WERI-Rb-1 (cell line): Measurements from ENCODE around the gene MB21D2.

Experiments used
- DNase-seq: peaks from one replicate; pipeline ENCODE4 v3.0.0-alpha.2; 2020
- H3K27ac ChIP-seq: fragments of 250-450 bp; sonication (Bioruptor Pico); 2 replicates; pipeline ENCODE4 v1.5.1; 2020; ENCODE audit warnings: mild to moderate bottlenecking, moderate library complexity
- H3K27me3 ChIP-seq: fragments of 250-450 bp; sonication (Bioruptor Pico); 2 replicates; pipeline ENCODE4 v1.5.1; 2021; ENCODE audit warnings: mild to moderate bottlenecking, low read depth, moderate library complexity; ENCODE audit not compliant: insufficient read depth, severe bottlenecking
- H3K36me3 ChIP-seq: fragments of 250-450 bp; sonication (Bioruptor Pico); 2 replicates; pipeline ENCODE4 v1.5.1; 2020; ENCODE audit warnings: mild to moderate bottlenecking, moderate library complexity
- H3K4me3 ChIP-seq: 2 replicates; pipeline ENCODE4 v1.5.1; 2011; ENCODE audit warnings: low read depth, mild to moderate bottlenecking, control low read depth, low read length
- H3K9me3 ChIP-seq: fragments of 250-450 bp; sonication (Bioruptor Pico); 2 replicates; pipeline ENCODE4 v1.5.1; 2021; ENCODE audit warnings: mild to moderate bottlenecking, moderate library complexity; ENCODE audit not compliant: severe bottlenecking
- TF ChIP-seq, protein P1 (sequence below): IDR thresholded peaks from 2 replicates; pipeline ENCODE4 v1.5.1; 2011; ENCODE audit warnings: low read depth, mild to moderate bottlenecking, control low read depth, inconsistent platforms, low read length

MB21D2 gene

DNA sequence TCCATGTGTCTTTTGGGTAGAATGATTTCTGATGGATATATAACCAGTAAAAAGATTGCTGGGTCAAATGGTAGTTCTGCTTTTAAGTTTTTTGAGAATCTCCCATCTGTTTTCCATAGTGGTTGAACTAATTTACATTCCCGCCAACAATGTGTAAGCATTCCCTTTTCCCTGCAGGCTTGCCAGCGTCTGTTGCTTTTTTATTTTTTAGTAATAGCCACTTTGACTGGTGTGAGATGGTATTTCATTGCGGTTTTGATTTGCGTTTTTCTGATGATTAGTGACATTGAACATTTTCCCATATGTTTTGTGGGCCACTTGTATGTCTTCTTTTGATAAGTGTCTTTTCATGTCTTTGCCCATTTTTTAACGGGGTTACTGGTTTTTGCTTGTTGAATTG is 36.3 kb upstream of the MB21D2 start:
- no peak for DNase-seq
- TF ChIP-seq, protein P1, sequence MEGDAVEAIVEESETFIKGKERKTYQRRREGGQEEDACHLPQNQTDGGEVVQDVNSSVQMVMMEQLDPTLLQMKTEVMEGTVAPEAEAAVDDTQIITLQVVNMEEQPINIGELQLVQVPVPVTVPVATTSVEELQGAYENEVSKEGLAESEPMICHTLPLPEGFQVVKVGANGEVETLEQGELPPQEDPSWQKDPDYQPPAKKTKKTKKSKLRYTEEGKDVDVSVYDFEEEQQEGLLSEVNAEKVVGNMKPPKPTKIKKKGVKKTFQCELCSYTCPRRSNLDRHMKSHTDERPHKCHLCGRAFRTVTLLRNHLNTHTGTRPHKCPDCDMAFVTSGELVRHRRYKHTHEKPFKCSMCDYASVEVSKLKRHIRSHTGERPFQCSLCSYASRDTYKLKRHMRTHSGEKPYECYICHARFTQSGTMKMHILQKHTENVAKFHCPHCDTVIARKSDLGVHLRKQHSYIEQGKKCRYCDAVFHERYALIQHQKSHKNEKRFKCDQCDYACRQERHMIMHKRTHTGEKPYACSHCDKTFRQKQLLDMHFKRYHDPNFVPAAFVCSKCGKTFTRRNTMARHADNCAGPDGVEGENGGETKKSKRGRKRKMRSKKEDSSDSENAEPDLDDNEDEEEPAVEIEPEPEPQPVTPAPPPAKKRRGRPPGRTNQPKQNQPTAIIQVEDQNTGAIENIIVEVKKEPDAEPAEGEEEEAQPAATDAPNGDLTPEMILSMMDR, result no peak
- H3K4me3 ChIP-seq, result no peak overlapping the region

DNA sequence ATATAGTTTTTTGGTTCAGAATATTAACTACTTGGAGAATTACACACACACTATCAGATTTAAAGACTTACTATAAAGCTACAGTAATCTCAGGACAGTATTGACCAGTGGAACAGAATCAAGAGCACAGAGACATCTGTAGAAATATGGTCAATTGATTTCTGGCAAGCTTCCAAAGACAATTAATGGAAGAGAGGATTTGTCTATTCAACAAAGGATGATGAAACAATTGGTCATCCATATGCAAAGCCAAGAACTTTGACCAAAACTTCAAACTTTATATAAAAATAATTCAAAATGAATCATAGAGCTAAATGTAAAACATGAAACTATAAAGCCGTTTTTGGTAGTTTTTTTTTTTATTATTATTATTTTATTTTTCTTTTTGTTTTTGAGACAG is 29.8 kb upstream of the MB21D2 start:
- H3K27me3 ChIP-seq, result no peaks in the 10 kb centered on the region
- DNase-seq, result no peak
- H3K36me3 ChIP-seq, result no peaks in the 10 kb centered on the region
- H3K9me3 ChIP-seq, result no peaks in the 10 kb centered on the region
- H3K27ac ChIP-seq, result no peak overlapping the region
- TF ChIP-seq, protein P1, result no peak
- H3K4me3 ChIP-seq, result no peak overlapping the region

More for the DNA sequence above, 36.3 kb upstream of the MB21D2 start:
- no peaks in the 10 kb centered on the region for H3K27me3 ChIP-seq
- H3K9me3 ChIP-seq, result no peaks in the 10 kb centered on the region
- H3K27ac ChIP-seq, result no peak overlapping the region
- H3K36me3 ChIP-seq, result no peaks in the 10 kb centered on the region

DNA sequence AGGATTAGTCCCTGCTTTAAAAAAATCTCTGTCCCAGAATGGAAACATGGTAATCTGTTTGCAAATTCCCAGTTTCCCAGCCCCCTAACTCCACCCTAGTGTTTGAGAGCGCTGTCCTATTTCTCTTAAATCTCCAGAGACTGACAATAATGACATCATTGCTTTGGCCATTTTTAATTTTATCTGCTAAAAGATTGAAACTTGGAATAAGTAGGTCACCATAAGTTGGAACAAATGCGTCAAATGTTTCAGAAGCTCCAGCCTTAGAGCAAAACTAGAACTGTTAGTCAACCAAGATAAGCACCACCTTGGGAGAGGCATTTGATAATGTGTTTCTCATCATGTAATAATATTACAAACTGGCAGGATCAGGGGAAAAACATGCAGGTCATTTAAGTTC is 25.7 kb upstream of the MB21D2 start:
- Histone ChIP-seq H3K27ac (no peak overlapping the region), H3K27me3 (no peaks in the 10 kb centered on the region), H3K4me3 (no peak overlapping the region), H3K36me3 (no peaks in the 10 kb centered on the region), H3K9me3 (no peaks in the 10 kb centered on the region)
- TF ChIP-seq, protein P1, result no peak
- no peak for DNase-seq

DNA sequence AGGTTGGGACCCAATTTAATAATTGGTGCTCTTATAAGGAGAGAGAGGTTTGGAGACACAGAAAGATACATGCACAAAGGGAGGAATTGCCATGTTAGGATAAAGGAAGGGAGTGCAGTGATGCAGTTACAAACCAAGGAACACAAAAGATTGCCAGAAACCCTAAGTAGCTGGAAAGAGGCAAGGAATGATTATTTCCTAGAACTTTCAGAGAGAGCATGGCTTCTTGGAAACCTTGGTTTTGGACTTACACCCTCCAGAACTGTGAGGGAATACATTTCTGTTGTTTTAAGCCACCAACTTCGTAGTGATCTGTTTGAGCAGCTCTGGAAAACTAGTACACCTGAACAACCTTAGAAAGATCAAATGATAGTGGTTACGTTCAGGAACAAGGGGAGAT is 25.0 kb upstream of the MB21D2 start:
- H3K36me3 ChIP-seq, result no peaks in the 10 kb centered on the region
- TF ChIP-seq, protein P1, result no peak
- H3K4me3 ChIP-seq, result no peak overlapping the region
- no peaks in the 10 kb centered on the region for H3K9me3 ChIP-seq
- H3K27me3 ChIP-seq, result no peaks in the 10 kb centered on the region
- no peak for DNase-seq
- no peak overlapping the region for H3K27ac ChIP-seq

DNA sequence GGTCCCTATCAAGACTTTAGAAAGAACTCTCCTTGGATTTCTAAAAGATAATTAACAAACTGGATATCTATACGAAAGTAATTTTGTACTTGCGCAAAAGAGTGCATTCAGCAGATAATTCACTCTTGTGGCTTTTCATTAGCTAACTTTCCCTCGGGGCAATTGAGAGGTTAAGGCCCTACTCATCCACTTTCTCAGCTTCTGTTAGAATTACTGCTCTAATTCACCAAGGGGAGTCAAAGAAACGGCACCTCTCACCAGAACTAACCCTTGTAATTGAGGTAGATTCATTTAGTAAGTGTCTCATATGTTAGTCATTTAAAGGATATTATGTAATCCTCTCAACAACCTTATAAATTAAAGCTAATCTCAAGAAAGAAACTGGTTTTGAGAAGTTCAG is 22.5 kb upstream of the MB21D2 start:
- Histone ChIP-seq H3K4me3 (no peak overlapping the region), H3K27me3 (no peaks in the 10 kb centered on the region), H3K9me3 (no peaks in the 10 kb centered on the region), H3K36me3 (no peaks in the 10 kb centered on the region), H3K27ac (no peak overlapping the region)
- TF ChIP-seq, protein P1, result no peak
- no peak for DNase-seq

DNA sequence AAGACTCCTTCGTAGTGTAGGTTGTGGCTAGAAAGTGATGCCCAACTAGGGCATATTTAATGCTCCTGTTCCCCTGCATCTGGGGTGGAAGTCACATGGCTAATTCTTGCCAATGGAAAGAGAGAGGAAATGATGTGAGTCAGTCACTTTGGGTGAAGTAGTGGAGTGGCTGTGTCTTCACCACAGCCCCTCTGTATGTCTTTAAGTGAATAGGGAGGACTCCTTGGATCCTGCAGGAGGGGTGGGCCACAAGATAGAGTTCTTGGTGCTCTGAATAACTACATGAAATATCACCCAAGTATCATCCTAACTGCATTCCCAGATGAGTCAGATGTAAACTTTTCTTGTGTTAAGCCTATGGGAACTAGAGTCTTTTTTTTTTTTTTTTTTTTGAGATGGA is 17.8 kb upstream of the MB21D2 start:
- TF ChIP-seq, protein P1, result no peak
- no peak for DNase-seq

More for the DNA sequence above, 17.8 kb upstream of the MB21D2 start:
- no peaks in the 10 kb centered on the region for H3K9me3 ChIP-seq
- H3K27ac ChIP-seq, result no peak overlapping the region
- no peaks in the 10 kb centered on the region for H3K36me3 ChIP-seq
- H3K4me3 ChIP-seq, result no peak overlapping the region
- no peaks in the 10 kb centered on the region for H3K27me3 ChIP-seq
